Measurements from ENCODE around the gene TTC34. TPM values are rescaled to one million over a fixed set of nuclear protein-coding genes. Genes with fewer than 3 reads are reported as not detected.

The TTC34 gene
- total RNA-seq, 2 donors from 2014 or later, result under 0.01 to 0.52 TPM

DNA sequence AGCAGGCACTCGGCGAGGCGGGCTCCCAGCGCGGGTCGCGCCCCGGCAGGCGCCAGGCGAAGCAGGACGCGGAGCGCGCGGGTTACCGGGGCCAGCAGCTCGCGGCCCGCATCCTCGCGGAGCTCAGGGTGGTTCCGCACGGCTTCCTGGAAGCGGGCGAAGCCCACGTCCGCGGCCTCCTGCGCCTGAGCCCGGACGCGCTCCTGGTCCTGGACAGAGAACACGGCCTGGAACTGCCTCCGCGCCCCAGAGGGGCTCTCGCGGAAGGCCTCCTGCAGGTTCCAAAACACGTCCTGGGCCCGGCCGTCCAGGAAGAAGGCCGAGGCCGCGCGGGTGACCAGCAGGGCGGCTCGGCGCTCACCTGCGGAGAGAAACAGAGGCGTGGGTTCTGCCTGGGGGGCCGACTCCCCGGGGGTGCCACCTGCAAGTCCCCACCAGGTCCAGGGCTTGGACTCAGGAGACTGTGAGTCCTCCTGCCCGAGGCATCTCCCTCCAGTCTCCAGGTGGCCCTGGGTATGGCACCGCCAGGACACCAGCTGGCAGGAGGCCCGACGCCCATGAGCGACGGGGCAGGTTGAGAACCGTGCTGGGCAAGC lies 11.4 kb downstream of the TTC34 start:
- intact Hi-C loops (cut with DNase I), result loop anchor here (5.0 kb wide), 1 partner anchor 373 kb away; no protein-coding TSS in a partner anchor
- no peak for TF ChIP-seq POLR2A (IDR thresholded peaks at IDR 0.05)
- TF ChIP-seq, protein P1, sequence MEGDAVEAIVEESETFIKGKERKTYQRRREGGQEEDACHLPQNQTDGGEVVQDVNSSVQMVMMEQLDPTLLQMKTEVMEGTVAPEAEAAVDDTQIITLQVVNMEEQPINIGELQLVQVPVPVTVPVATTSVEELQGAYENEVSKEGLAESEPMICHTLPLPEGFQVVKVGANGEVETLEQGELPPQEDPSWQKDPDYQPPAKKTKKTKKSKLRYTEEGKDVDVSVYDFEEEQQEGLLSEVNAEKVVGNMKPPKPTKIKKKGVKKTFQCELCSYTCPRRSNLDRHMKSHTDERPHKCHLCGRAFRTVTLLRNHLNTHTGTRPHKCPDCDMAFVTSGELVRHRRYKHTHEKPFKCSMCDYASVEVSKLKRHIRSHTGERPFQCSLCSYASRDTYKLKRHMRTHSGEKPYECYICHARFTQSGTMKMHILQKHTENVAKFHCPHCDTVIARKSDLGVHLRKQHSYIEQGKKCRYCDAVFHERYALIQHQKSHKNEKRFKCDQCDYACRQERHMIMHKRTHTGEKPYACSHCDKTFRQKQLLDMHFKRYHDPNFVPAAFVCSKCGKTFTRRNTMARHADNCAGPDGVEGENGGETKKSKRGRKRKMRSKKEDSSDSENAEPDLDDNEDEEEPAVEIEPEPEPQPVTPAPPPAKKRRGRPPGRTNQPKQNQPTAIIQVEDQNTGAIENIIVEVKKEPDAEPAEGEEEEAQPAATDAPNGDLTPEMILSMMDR (IDR thresholded peaks at IDR 0.05), result no peak

DNA sequence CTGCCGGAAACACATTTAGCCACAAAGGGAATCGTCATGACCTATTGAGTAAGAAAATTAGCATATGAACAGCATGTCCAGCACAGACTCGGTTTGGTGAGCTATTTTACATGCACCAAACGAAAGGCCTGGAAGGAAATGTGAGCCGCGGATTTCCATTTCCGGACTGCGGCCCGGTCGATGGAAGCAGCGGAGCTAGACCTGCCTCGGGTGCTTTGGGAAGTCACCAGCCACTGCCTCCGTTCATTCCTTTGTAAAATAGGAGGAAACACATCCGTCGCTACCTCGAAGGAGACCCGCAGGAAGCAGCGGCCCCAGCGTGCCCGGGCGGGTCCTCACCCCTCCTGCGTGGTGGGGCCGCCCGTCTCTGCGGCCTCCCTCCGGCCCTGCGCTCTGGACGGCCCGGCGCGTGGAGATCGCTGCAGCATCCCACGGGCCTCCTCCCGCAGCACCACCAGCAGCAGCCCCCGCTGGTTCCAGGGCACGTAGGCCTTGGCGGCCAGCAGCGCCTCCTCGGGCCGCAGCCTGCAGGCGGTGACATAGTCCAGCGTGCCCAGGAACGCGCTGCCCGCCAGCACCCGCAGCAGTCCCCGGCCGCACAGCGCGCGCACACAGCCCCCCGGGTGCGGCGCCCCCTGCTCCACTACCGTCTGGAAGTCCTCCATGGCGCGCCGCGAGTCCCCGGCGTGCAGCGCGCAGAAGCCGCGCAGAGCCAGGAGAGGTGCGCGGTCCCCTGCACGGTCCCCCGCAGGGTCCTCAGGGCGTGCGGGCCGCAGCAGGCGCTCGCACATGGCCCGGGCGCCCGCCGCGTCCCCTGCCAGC lies 12.1 kb downstream of the TTC34 start:
- no peak for TF ChIP-seq POLR2A (IDR thresholded peaks at IDR 0.05)
- TF ChIP-seq, protein P1 (IDR thresholded peaks at IDR 0.05), result no peak
- no peak overlapping the region for H3K27ac ChIP-seq
- DNase-seq, result peak in 1 of 4 donors; percentile 2
- H3K9me3 ChIP-seq, result peaks cover 0 to 5% (median 0%) of the 10 kb centered on the region in 3 donors
- intact Hi-C loops (cut with DNase I), result loop anchor here (5.0 kb wide), 1 partner anchor 372 kb away; no protein-coding TSS in a partner anchor
- H3K4me1 ChIP-seq, result no peaks in the 10 kb centered on the region
- no peaks in the 10 kb centered on the region for H3K36me3 ChIP-seq (replicated peaks in 1 of 2; ENCODE audit: insufficient read depth in 1 of 2, low read depth in 2 of 2)
- 3 to 33% methylated on average over 3 to 78 of the region's 79 CpGs for WGBS, 2 donors
- H3K4me3 ChIP-seq, result no peak overlapping the region
- ATAC-seq, result no peak
- peaks cover 0 to 9% of the 10 kb centered on the region in 2 donors for H3K27me3 ChIP-seq

More for the DNA sequence above, 11.4 kb downstream of the TTC34 start:
- Histone ChIP-seq H3K27me3 (peaks cover 0 to 9% of the 10 kb centered on the region in 2 donors), H3K36me3 (replicated peaks in 1 of 2; ENCODE audit: insufficient read depth in 1 of 2, low read depth in 2 of 2) (no peaks in the 10 kb centered on the region), H3K4me1 (no peaks in the 10 kb centered on the region), H3K4me3 (no peak overlapping the region), H3K9me3 (peaks cover 0 to 7% (median 0%) of the 10 kb centered on the region in 3 donors), H3K27ac (no peak overlapping the region)
- ATAC-seq (no peak), DNase-seq (peak in 1 of 4 donors; percentile 2)
- 12% methylated on average over 55 of the region's 58 CpGs; no CpG with 5 or more reads in 1 of the 2 donors for WGBS, 2 donors

DNA sequence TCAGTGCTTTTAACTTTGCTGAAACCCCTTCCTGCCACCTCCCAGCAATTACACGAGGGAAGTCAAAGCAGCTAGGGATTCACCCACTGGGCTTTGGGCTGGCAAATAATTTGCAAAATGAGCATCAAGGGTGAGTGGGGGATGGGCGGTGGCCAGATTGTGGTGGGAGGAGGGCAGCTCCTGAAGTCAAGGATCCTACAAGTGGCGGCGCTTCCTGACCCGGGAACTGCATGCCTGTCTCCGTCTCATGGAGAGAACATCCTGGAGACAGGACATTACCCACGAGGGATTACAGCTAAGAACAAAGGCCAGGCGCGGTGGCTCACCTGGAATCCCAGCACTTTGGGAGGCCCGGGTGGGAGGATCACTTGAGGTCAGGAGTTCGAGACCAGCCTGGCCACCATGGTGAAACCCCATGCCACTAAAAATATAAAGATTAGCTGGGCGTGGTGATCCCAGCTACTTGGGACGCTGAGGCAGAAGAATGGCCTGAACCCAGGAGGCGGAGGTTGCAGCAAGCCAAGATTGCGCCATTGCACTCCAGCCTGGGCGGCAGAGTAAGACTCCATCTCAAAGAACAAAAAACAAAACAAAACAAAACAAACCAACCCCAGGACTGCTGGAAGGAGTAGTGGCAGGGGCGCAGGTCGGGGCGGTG lies 12.9 kb downstream of the TTC34 start:
- Histone ChIP-seq H3K9me3 (no peaks in the 10 kb centered on the region), H3K27ac (no peak overlapping the region), H3K4me3 (no peak overlapping the region), H3K4me1 (no peaks in the 10 kb centered on the region), H3K36me3 (replicated peaks in 1 of 2; ENCODE audit: insufficient read depth in 1 of 2, low read depth in 2 of 2) (no peaks in the 10 kb centered on the region), H3K27me3 (peaks cover 0 to 9% of the 10 kb centered on the region in 2 donors)
- TF ChIP-seq, protein P1 (IDR thresholded peaks at IDR 0.05), result no peak
- no peak for TF ChIP-seq POLR2A (IDR thresholded peaks at IDR 0.05)
- 45 to 51% methylated on average over 18 to 19 of the region's 19 CpGs for WGBS, 2 donors
- peak in 1 of 4 donors; percentile 1 for DNase-seq
- ATAC-seq, result no peak
- intact Hi-C loops (cut with DNase I), result loop anchor here (5.0 kb wide), 1 partner anchor 371 kb away; no protein-coding TSS in a partner anchor

DNA sequence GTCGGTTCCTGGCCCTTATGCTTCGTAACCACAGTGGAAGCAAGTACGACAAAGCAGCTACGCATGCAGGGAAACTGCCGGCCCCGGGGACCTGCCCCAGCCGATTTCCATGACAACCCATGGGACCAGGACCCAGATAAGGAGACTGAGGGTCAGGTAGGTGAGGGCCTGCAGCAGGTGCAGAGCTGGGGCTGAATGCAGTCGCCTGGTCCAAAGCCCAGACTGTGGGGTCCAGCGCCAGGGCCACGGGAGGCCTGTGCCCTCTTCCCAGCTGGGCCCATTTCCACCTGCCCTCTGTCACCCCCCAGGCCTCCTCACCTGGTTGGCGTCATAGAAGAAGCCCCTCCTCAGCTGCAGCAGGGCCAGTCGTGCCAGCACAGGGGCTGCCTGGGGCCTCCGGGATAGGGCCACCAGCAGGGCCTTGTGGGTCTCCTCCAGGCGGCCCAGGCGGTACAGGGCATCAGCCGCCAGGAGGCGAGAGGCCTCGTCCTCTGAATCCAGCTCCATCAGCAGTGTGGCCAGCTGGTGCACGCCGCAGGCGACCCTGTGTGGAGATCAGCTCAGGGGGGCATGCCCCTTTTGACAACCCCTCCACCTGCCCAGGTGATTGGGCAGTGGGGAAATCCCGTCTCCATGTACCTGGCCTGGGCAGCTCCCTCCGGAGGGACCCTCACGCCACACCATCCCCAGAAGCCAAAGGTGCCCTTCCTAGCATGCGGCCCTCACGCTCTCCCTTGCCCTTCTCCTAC lies 14.2 kb downstream of the TTC34 start:
- H3K27me3 ChIP-seq, result peaks cover 0 to 13% of the 10 kb centered on the region in 2 donors
- intact Hi-C loops (cut with DNase I), result loop anchor here (5.0 kb wide), 1 partner anchor 370 kb away; no protein-coding TSS in a partner anchor
- H3K27ac ChIP-seq, result no peak overlapping the region
- no peak for ATAC-seq
- TF ChIP-seq, protein P1 (IDR thresholded peaks at IDR 0.05), result no peak
- TF ChIP-seq POLR2A (IDR thresholded peaks at IDR 0.05), result no peak
- 13 to 40% methylated on average over 3 to 21 of the region's 26 CpGs for WGBS, 2 donors
- H3K4me3 ChIP-seq, result no peak overlapping the region
- no peaks in the 10 kb centered on the region for H3K9me3 ChIP-seq
- no peaks in the 10 kb centered on the region for H3K36me3 ChIP-seq (replicated peaks in 1 of 2; ENCODE audit: insufficient read depth in 1 of 2, low read depth in 2 of 2)
- no peaks in the 10 kb centered on the region for H3K4me1 ChIP-seq
- peak in 2 of 4 donors; percentile 3 to 5 for DNase-seq
